ENCODE results near the gene QARS1.

DNA sequence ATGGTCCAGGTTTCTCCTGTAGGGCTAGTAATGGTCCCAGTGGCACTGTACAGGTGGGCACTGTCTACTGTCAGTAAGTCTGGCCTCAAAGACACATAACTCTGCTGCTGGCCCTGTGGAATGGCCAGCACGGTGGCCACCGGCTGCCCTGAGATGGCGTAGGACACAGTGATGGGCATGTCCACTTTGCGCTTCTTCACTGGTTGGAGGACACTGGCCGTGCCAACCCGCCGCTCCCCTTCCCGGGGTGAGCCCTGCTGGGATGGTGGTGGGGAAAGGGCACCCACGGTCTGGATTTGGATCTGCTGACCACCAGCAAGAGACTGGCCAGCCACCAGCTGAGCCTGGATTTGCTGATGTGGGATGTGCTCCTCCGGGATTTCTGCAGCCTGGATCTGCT lies 47.3 kb downstream of the QARS1 start:
- TF ChIP-seq TAF1 (IDR thresholded peaks at IDR 0.05; ENCODE audit: borderline replicate concordance, insufficient read depth, low read length), result no peak
- no peak for TF ChIP-seq SIN3A (IDR thresholded peaks at IDR 0.05; ENCODE audit: borderline replicate concordance, insufficient read depth, low read length)
- no peak for TF ChIP-seq POLR2AphosphoS5 (IDR thresholded peaks at IDR 0.05; ENCODE audit: low read depth, low read length)
- no peak for TF ChIP-seq REST (IDR thresholded peaks at IDR 0.05; ENCODE audit: insufficient read depth in 1 of 2, low read depth in 2 of 2, low read length in 2 of 2)

Data from PFSK-1 (cell line).